WTC11 (cell line): ENCODE results near the gene ALDH1A2. TPM values are rescaled to one million over a fixed set of nuclear protein-coding genes. Genes with fewer than 3 reads are reported as not detected.

Source experiments
- ATAC-seq: fragments of 200-7000 bp; cut with Tn5 transposase; 2 replicates; pipeline ENCODE4 v1.10.0; 2021; ENCODE audit warnings: mild to moderate bottlenecking, moderate library complexity
- CTCF ChIA-PET: fragments of 300-600 bp; sonication (Branson Sonifier 250); formaldehyde crosslinking; loops from one replicate; lab custom pipeline; 2021; ENCODE audit warnings: antibody characterized with exemption; lab: Charles Lee
- POLR2A ChIA-PET: fragments of 350-600 bp; sonication (Branson Sonifier 250); formaldehyde crosslinking; loops from one replicate; lab custom pipeline; 2021; ENCODE audit warnings: antibody characterized with exemption; lab: Charles Lee
- DNase-seq: peaks from one replicate; pipeline ENCODE4 v3.0.0; 2021; ENCODE audit warnings: low spot score
- H3K27ac Mint-ChIP-seq: 2 replicates; pipeline ENCODE4 v1.8.0; 2021; ENCODE audit warnings: mixed read lengths
- H3K27me3 Mint-ChIP-seq: 2 replicates; pipeline ENCODE4 v1.8.0; 2021; ENCODE audit warnings: low read depth, mild to moderate bottlenecking, moderate library complexity, mixed read lengths
- H3K36me3 Mint-ChIP-seq: 2 replicates; pipeline ENCODE4 v1.8.0; 2021; ENCODE audit warnings: mixed read lengths
- H3K4me1 Mint-ChIP-seq: 2 replicates; pipeline ENCODE4 v1.8.0; 2022; ENCODE audit warnings: mixed read lengths
- H3K4me3 Mint-ChIP-seq: 2 replicates; pipeline ENCODE4 v1.8.0; 2021; ENCODE audit warnings: mild to moderate bottlenecking, moderate library complexity, mixed read lengths
- H3K9me3 Mint-ChIP-seq: 2 replicates; pipeline ENCODE4 v1.8.0; 2021; ENCODE audit warnings: mixed read lengths
- CREM ChIP-seq: sonication (generic); formaldehyde crosslinking; IDR thresholded peaks from 2 replicates; pipeline ENCODE4 v1.8.1; 2022; ENCODE audit warnings: mild to moderate bottlenecking, missing genetic modification reagents, moderate library complexity
- E2F4 ChIP-seq: sonication (generic); formaldehyde crosslinking; IDR thresholded peaks from 2 replicates; pipeline ENCODE4 v1.8.1; 2022; ENCODE audit warnings: low read depth, mild to moderate bottlenecking, moderate library complexity, missing genetic modification reagents, borderline replicate concordance
- EMX1 ChIP-seq: fragments of 250-450 bp; sonication (Bioruptor Pico); IDR thresholded peaks from 2 replicates; pipeline ENCODE4 v1.8.0; 2021; ENCODE audit warnings: mild to moderate bottlenecking
- FOXK1 ChIP-seq: sonication (generic); formaldehyde crosslinking; IDR thresholded peaks from 2 replicates; pipeline ENCODE4 v1.8.0; 2022; ENCODE audit warnings: mild to moderate bottlenecking, moderate library complexity, missing genetic modification reagents
- GABPB1 ChIP-seq: sonication (generic); formaldehyde crosslinking; IDR thresholded peaks from 2 replicates; pipeline ENCODE4 v1.8.1; 2023; ENCODE audit warnings: mild to moderate bottlenecking, missing genetic modification reagents
- GTF2I ChIP-seq: fragments of 250-450 bp; sonication (Bioruptor Pico); conservative IDR thresholded peaks from 2 replicates; pipeline ENCODE4 v1.4.0; 2021; ENCODE audit warnings: mild to moderate bottlenecking
- IRF1 ChIP-seq: sonication (generic); formaldehyde crosslinking; IDR thresholded peaks from 2 replicates; pipeline ENCODE4 v1.8.0; 2023; ENCODE audit warnings: missing genetic modification reagents
- IRF2 ChIP-seq: sonication (generic); formaldehyde crosslinking; IDR thresholded peaks from 2 replicates; pipeline ENCODE4 v1.8.0; 2022; ENCODE audit warnings: low read depth, missing genetic modification reagents, borderline replicate concordance
- KAT7 ChIP-seq: sonication (generic); formaldehyde crosslinking; IDR thresholded peaks from 2 replicates; pipeline ENCODE4 v1.8.1; 2023; ENCODE audit warnings: missing genetic modification reagents, mild to moderate bottlenecking, borderline replicate concordance
- NFYB ChIP-seq: sonication (generic); formaldehyde crosslinking; conservative IDR thresholded peaks from 2 replicates; pipeline ENCODE4 v1.8.0; 2022; ENCODE audit warnings: low read depth, missing genetic modification reagents
- SMAD4 ChIP-seq: sonication (generic); formaldehyde crosslinking; IDR thresholded peaks from 2 replicates; pipeline ENCODE4 v1.8.0; 2022; ENCODE audit warnings: mild to moderate bottlenecking, missing genetic modification reagents
- TEAD4 ChIP-seq: sonication (generic); formaldehyde crosslinking; IDR thresholded peaks from 2 replicates; pipeline ENCODE4 v1.8.0; 2022; ENCODE audit warnings: mild to moderate bottlenecking, missing genetic modification reagents
- USF1 ChIP-seq: sonication (generic); formaldehyde crosslinking; IDR thresholded peaks from 2 replicates; pipeline ENCODE4 v1.8.0; 2022; ENCODE audit warnings: mild to moderate bottlenecking, missing genetic modification reagents
- ZNF317 ChIP-seq: sonication (generic); formaldehyde crosslinking; IDR thresholded peaks from 2 replicates; pipeline ENCODE4 v1.8.1; 2023; ENCODE audit warnings: low read depth, mild to moderate bottlenecking, moderate library complexity, missing genetic modification reagents, borderline replicate concordance
- ZNF512 ChIP-seq: sonication (generic); formaldehyde crosslinking; IDR thresholded peaks from 2 replicates; pipeline ENCODE4 v1.8.1; 2022; ENCODE audit warnings: missing genetic modification reagents, borderline replicate concordance
- ZSCAN18 ChIP-seq: fragments of 250-450 bp; sonication (Bioruptor Pico); IDR thresholded peaks from 2 replicates; pipeline ENCODE4 v2.1.2; 2022; ENCODE audit warnings: mild to moderate bottlenecking, moderate library complexity
- total RNA-seq: library from RNA; stranded (reverse); gene quantifications from 3 replicates; pipeline ENCODE4 v1.2.3, GENCODE V29; 2021
- TF ChIP-seq, protein P1 (sequence below): sonication (generic); formaldehyde crosslinking; IDR thresholded peaks from 2 replicates; pipeline ENCODE4 v1.8.0; 2023; ENCODE audit warnings: mild to moderate bottlenecking, missing genetic modification reagents
- TF ChIP-seq, protein P2 (sequence below): sonication (generic); formaldehyde crosslinking; IDR thresholded peaks from 2 replicates; pipeline ENCODE4 v1.8.1; 2023; ENCODE audit warnings: mild to moderate bottlenecking, missing genetic modification reagents, moderate library complexity
- TF ChIP-seq, protein P3 (sequence below): sonication (generic); formaldehyde crosslinking; IDR thresholded peaks from 2 replicates; pipeline ENCODE4 v1.8.1; 2022; ENCODE audit warnings: mild to moderate bottlenecking, moderate library complexity, missing genetic modification reagents

The ALDH1A2 gene
- total RNA-seq, 1 experiment from 2014 or later: 1.1 TPM

GRCh38 chr15:58062983-58063382 lies 2.5 kb downstream of the ALDH1A2 start (continued):
- TF ChIP-seq ZNF512 (CRISPR knock-in tag): no peak
- no peak for TF ChIP-seq TEAD4

DNA sequence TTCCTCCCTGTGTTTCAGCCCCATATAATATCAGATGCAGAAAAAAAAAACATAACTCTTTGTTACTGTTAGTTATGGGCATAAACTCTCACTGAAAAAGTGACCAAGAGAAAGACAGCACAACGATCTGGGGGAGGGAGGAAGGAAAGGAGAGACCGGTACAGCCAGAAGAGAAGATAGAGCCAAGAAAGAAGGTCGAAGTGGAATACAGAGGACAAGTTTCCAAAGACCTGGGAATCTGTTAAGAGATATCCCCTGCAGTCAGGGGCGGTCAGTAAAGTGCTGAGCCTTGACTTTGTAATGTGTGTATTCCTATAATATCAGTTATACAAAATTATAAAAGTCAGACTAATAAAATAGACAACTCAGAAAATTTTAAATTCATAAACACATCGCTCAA lies 3.3 kb downstream of the ALDH1A2 start:
- Mint-ChIP-seq H3K9me3 (no peaks in the 10 kb centered on the region), H3K27ac (no peak overlapping the region), H3K4me3 (no peak overlapping the region), H3K27me3 (peaks cover 95% of the 10 kb centered on the region), H3K4me1 (peaks cover 14% of the 10 kb centered on the region), H3K36me3 (no peaks in the 10 kb centered on the region)
- ATAC-seq (no peak), DNase-seq (no peak)
- ChIA-PET POLR2A (no interaction called here), CTCF (no interaction called here)
- TF ChIP-seq SMAD4 (no peak), ZSCAN18 (CRISPR knock-in tag) (no peak), IRF1 (CRISPR knock-in tag) (no peak), EMX1 (CRISPR knock-in tag) (no peak), E2F4 (no peak), GTF2I (no peak), ZNF317 (CRISPR knock-in tag) (no peak), FOXK1 (CRISPR knock-in tag) (no peak), CREM (no peak), USF1 (CRISPR knock-in tag) (no peak), KAT7 (CRISPR knock-in tag) (no peak), NFYB (no peak), IRF2 (CRISPR knock-in tag) (no peak), GABPB1 (no peak)
- TF ChIP-seq, protein P1, sequence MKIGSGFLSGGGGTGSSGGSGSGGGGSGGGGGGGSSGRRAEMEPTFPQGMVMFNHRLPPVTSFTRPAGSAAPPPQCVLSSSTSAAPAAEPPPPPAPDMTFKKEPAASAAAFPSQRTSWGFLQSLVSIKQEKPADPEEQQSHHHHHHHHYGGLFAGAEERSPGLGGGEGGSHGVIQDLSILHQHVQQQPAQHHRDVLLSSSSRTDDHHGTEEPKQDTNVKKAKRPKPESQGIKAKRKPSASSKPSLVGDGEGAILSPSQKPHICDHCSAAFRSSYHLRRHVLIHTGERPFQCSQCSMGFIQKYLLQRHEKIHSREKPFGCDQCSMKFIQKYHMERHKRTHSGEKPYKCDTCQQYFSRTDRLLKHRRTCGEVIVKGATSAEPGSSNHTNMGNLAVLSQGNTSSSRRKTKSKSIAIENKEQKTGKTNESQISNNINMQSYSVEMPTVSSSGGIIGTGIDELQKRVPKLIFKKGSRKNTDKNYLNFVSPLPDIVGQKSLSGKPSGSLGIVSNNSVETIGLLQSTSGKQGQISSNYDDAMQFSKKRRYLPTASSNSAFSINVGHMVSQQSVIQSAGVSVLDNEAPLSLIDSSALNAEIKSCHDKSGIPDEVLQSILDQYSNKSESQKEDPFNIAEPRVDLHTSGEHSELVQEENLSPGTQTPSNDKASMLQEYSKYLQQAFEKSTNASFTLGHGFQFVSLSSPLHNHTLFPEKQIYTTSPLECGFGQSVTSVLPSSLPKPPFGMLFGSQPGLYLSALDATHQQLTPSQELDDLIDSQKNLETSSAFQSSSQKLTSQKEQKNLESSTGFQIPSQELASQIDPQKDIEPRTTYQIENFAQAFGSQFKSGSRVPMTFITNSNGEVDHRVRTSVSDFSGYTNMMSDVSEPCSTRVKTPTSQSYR: no peak
- TF ChIP-seq, protein P2, sequence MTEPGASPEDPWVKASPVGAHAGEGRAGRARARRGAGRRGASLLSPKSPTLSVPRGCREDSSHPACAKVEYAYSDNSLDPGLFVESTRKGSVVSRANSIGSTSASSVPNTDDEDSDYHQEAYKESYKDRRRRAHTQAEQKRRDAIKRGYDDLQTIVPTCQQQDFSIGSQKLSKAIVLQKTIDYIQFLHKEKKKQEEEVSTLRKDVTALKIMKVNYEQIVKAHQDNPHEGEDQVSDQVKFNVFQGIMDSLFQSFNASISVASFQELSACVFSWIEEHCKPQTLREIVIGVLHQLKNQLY (CRISPR knock-in tag): no peak
- TF ChIP-seq, protein P3, sequence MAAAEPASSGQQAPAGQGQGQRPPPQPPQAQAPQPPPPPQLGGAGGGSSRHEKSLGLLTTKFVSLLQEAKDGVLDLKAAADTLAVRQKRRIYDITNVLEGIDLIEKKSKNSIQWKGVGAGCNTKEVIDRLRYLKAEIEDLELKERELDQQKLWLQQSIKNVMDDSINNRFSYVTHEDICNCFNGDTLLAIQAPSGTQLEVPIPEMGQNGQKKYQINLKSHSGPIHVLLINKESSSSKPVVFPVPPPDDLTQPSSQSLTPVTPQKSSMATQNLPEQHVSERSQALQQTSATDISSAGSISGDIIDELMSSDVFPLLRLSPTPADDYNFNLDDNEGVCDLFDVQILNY (CRISPR knock-in tag): no peak
